GM23338 (cell line): ENCODE measurements around the gene GARIN1A. TPM values are rescaled to one million over a fixed set of nuclear protein-coding genes. Genes with fewer than 3 reads are reported as not detected.

Experiments used
- ATAC-seq: fragments of 200-7000 bp; cut with Tn5 transposase; 3 replicates; pipeline ENCODE4 v1.9.1; 2020
- DNase-seq: peaks from one replicate; pipeline ENCODE4 v3.0.0-alpha.2; 2015; ENCODE audit warnings: low spot score
- H2AFZ ChIP-seq: fragments of 200-600 bp; sonication (generic); 2 replicates; pipeline ENCODE4 v1.8.0; 2016; ENCODE audit warnings: antibody characterized with exemption, mild to moderate bottlenecking, moderate library complexity
- H3F3A ChIP-seq: fragments of 200-600 bp; sonication (generic); replicated peaks from 2 replicates; pipeline ENCODE4 v1.8.0; 2017; ENCODE audit warnings: antibody characterized with exemption, mixed run types, low read depth
- H3K27ac ChIP-seq: fragments of 200-600 bp; sonication (generic); 2 replicates; pipeline ENCODE4 v1.6.1; 2016; ENCODE audit warnings: low read depth
- H3K27me3 ChIP-seq: fragments of 200-600 bp; sonication (generic); 2 replicates; pipeline ENCODE4 v1.8.0; 2016; ENCODE audit warnings: mild to moderate bottlenecking, mixed run types, moderate library complexity; ENCODE audit not compliant: insufficient read depth
- H3K36me3 ChIP-seq: fragments of 200-600 bp; sonication (generic); 2 replicates; pipeline ENCODE4 v1.8.0; 2016; ENCODE audit warnings: mild to moderate bottlenecking; ENCODE audit not compliant: insufficient read depth
- H3K4me1 ChIP-seq: fragments of 200-600 bp; sonication (generic); 2 replicates; pipeline ENCODE4 v1.8.0; 2016; ENCODE audit warnings: mild to moderate bottlenecking, moderate library complexity; ENCODE audit not compliant: insufficient read depth
- H3K4me2 ChIP-seq: fragments of 200-600 bp; sonication (generic); 2 replicates; pipeline ENCODE4 v1.7.1; 2017; ENCODE audit warnings: mixed run types
- H3K4me3 ChIP-seq: fragments of 200-600 bp; sonication (generic); 2 replicates; pipeline ENCODE4 v1.6.1; 2016; ENCODE audit warnings: mixed run types
- H3K79me2 ChIP-seq: fragments of 200-600 bp; sonication (generic); replicated peaks from 2 replicates; pipeline ENCODE4 v1.8.0; 2017; ENCODE audit warnings: mild to moderate bottlenecking; ENCODE audit not compliant: insufficient read depth
- H3K9me2 ChIP-seq: fragments of 200-600 bp; sonication (generic); 2 replicates; pipeline ENCODE4 v1.8.0; 2017; ENCODE audit not compliant: insufficient read depth
- H4K20me1 ChIP-seq: fragments of 200-600 bp; sonication (generic); replicated peaks from 2 replicates; pipeline ENCODE4 v1.8.0; 2017; ENCODE audit warnings: mild to moderate bottlenecking; ENCODE audit not compliant: insufficient read depth
- H3K27ac Mint-ChIP-seq: 2 replicates; pipeline ENCODE4 v1.8.0; 2020; ENCODE audit warnings: inconsistent platforms, mild to moderate bottlenecking, moderate library complexity, mixed read lengths
- H3K27me3 Mint-ChIP-seq: 3 replicates; pipeline ENCODE4 v1.8.0; 2022; ENCODE audit warnings: low read depth, mild to moderate bottlenecking, moderate library complexity, mixed read lengths, inconsistent platforms; ENCODE audit not compliant: insufficient read depth, poor library complexity
- H3K36me3 Mint-ChIP-seq: 3 replicates; pipeline ENCODE4 v1.8.0; 2021; ENCODE audit warnings: low read depth, mild to moderate bottlenecking, inconsistent platforms, moderate library complexity, mixed read lengths
- H3K4me1 Mint-ChIP-seq: 3 replicates; pipeline ENCODE4 v1.8.0; 2020; ENCODE audit warnings: mild to moderate bottlenecking, inconsistent platforms, mixed read lengths
- H3K4me3 Mint-ChIP-seq: 3 replicates; pipeline ENCODE4 v1.8.0; 2021; ENCODE audit warnings: moderate library complexity, mild to moderate bottlenecking, inconsistent platforms, mixed read lengths
- H3K9me3 Mint-ChIP-seq: 3 replicates; pipeline ENCODE4 v1.8.0; 2020; ENCODE audit warnings: moderate library complexity, mild to moderate bottlenecking, inconsistent platforms, mixed read lengths
- EZH2 ChIP-seq: fragments of 200-600 bp; sonication (generic); IDR thresholded peaks from one replicate; pipeline ENCODE4 v1.8.0; 2017; ENCODE audit warnings: antibody characterized with exemption, mild to moderate bottlenecking, low read depth; ENCODE audit not compliant: unreplicated experiment
- ZNF114 ChIP-seq: fragments of 250-450 bp; sonication (Bioruptor Pico); IDR thresholded peaks from 2 replicates; pipeline ENCODE4 v1.5.0; 2020; ENCODE audit warnings: mild to moderate bottlenecking, moderate library complexity
- ZNF331 ChIP-seq: fragments of 250-450 bp; sonication (Bioruptor Pico); IDR thresholded peaks from 2 replicates; pipeline ENCODE4 v1.5.0; 2020; ENCODE audit warnings: low read depth, mild to moderate bottlenecking, moderate library complexity
- polyA plus RNA-seq: library from polyadenylated mRNA; unstranded; fragments of >200 nt; fragmentation: Nextera tagmentation; extraction: Ambion mirVana; gene quantifications from 2 replicates; pipeline ENCODE4 v1.2.1, GENCODE V29; 2016
- small RNA-seq: library from RNA; depleted of rRNA; stranded (forward); fragments of <200 nt; gene quantifications from one replicate; pipeline ENCODE3, GENCODE V24; 2014; ENCODE audit warnings: low replicate concordance
- total RNA-seq: library from RNA; depleted of rRNA; stranded (reverse); fragments of >200 nt; shearing (Covaris generic); gene quantifications from 2 replicates; pipeline ENCODE4 v1.2.3, GENCODE V29; 2014; rRNA removed
- TF ChIP-seq, protein P1 (sequence below): IDR thresholded peaks from one replicate; pipeline ENCODE4 v1.6.1; 2018; ENCODE audit warnings: antibody characterized with exemption; ENCODE audit not compliant: unreplicated experiment
- TF ChIP-seq, protein P2 (sequence below): IDR thresholded peaks from 2 replicates; pipeline ENCODE4 v1.6.1; 2016; ENCODE audit warnings: antibody characterized with exemption

Gene GARIN1A
- total and polyA plus RNA-seq, 2 experiments from 2014 or later = 0.10 TPM; not detected in 1

DNA sequence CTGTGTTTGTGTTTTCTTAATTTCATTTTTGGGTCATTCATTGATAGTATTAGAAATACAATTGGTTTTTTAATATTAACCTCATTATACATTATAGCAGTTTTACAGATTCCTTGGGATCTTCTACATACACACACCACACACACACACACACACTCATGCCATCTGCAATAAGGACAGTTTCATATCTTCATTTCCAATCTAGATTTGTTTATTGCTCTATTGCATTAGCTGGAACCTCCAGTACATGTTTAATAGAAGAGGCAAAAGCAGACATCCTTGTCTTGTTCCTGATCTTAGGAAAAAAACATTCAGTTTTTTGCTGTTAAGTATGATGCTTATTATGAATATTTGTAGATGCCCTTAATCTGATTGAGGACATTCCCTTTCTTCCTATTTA lies 49.3 kb downstream of the GARIN1A start:
- Mint-ChIP-seq H3K27me3 (peaks cover 5% of the 10 kb centered on the region), H3K4me3 (no peak overlapping the region), H3K9me3 (no peaks in the 10 kb centered on the region), H3K27ac (no peak overlapping the region), H3K4me1 (no peaks in the 10 kb centered on the region), H3K36me3 (no peaks in the 10 kb centered on the region)
- no peaks in the 10 kb centered on the region for H3K79me2 ChIP-seq
- no peaks in the 10 kb centered on the region for H3F3A ChIP-seq
- H3K4me3 ChIP-seq = no peak overlapping the region
- no peaks in the 10 kb centered on the region for H3K9me2 ChIP-seq
- DNase-seq (no peak), ATAC-seq (no peak)
- H3K4me2 ChIP-seq = no peak overlapping the region
- H3K27ac ChIP-seq = no peak overlapping the region
- H3K27me3 ChIP-seq = no peaks in the 10 kb centered on the region
- H3K36me3 ChIP-seq = no peaks in the 10 kb centered on the region
- H3K4me1 ChIP-seq = no peaks in the 10 kb centered on the region
- TF ChIP-seq ZNF331 (CRISPR knock-in tag) (no peak), EZH2 (no peak), ZNF114 (CRISPR knock-in tag) (no peak)
- TF ChIP-seq, protein P1, sequence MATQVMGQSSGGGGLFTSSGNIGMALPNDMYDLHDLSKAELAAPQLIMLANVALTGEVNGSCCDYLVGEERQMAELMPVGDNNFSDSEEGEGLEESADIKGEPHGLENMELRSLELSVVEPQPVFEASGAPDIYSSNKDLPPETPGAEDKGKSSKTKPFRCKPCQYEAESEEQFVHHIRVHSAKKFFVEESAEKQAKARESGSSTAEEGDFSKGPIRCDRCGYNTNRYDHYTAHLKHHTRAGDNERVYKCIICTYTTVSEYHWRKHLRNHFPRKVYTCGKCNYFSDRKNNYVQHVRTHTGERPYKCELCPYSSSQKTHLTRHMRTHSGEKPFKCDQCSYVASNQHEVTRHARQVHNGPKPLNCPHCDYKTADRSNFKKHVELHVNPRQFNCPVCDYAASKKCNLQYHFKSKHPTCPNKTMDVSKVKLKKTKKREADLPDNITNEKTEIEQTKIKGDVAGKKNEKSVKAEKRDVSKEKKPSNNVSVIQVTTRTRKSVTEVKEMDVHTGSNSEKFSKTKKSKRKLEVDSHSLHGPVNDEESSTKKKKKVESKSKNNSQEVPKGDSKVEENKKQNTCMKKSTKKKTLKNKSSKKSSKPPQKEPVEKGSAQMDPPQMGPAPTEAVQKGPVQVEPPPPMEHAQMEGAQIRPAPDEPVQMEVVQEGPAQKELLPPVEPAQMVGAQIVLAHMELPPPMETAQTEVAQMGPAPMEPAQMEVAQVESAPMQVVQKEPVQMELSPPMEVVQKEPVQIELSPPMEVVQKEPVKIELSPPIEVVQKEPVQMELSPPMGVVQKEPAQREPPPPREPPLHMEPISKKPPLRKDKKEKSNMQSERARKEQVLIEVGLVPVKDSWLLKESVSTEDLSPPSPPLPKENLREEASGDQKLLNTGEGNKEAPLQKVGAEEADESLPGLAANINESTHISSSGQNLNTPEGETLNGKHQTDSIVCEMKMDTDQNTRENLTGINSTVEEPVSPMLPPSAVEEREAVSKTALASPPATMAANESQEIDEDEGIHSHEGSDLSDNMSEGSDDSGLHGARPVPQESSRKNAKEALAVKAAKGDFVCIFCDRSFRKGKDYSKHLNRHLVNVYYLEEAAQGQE = no peak
- TF ChIP-seq, protein P2, sequence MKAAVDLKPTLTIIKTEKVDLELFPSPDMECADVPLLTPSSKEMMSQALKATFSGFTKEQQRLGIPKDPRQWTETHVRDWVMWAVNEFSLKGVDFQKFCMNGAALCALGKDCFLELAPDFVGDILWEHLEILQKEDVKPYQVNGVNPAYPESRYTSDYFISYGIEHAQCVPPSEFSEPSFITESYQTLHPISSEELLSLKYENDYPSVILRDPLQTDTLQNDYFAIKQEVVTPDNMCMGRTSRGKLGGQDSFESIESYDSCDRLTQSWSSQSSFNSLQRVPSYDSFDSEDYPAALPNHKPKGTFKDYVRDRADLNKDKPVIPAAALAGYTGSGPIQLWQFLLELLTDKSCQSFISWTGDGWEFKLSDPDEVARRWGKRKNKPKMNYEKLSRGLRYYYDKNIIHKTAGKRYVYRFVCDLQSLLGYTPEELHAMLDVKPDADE = no peak
- H4K20me1 ChIP-seq = no peaks in the 10 kb centered on the region
- no peak overlapping the region for H2AFZ ChIP-seq

Small RNA genes lying within 50 kb of the gene (small RNA-seq; reads per million reads assigned to genes)
- gene RNA5SP242 (71.2 reads per million, percentile 99 among the genes with 10 or more reads in this experiment), gene RNA5SP243 (0.12 reads per million), gene RNU6-177P (not detected)

Other genes starting within 250 kb of the GARIN1A start
- 32.4 and 38.5 TPM in 2 replicates for gene HILPDA, start 216.4 kb upstream of the GARIN1A start, total RNA-seq
- 57.5 and 70.6 TPM in 2 replicates for gene HILPDA, start 216.4 kb upstream of the GARIN1A start, polyA plus RNA-seq
- 48.3 and 72.0 TPM in 2 replicates for gene METTL2B, start 195.5 kb upstream of the GARIN1A start, total RNA-seq
- gene METTL2B, start 195.5 kb upstream of the GARIN1A start, polyA plus RNA-seq = 21.2 and 24.0 TPM in 2 replicates
- gene CALU, start 67.1 kb downstream of the GARIN1A start, total RNA-seq = 179 and 180 TPM in 2 replicates
- 113 and 136 TPM in 2 replicates for gene CALU, start 67.1 kb downstream of the GARIN1A start, polyA plus RNA-seq
- not detected in 2 replicates for gene OPN1SW, start 103.5 kb downstream of the GARIN1A start, total RNA-seq
- 0.50 and 0.80 TPM in 2 replicates for gene OPN1SW, start 103.5 kb downstream of the GARIN1A start, polyA plus RNA-seq
- gene CCDC136, start 119.7 kb downstream of the GARIN1A start, total RNA-seq = 39.9 and 55.7 TPM in 2 replicates
- 26.0 and 27.1 TPM in 2 replicates for gene CCDC136, start 119.7 kb downstream of the GARIN1A start, polyA plus RNA-seq
- gene FLNC, start 158.1 kb downstream of the GARIN1A start, total RNA-seq = 9.4 and 11.8 TPM in 2 replicates
- 0.64 and 0.65 TPM in 2 replicates for gene FLNC, start 158.1 kb downstream of the GARIN1A start, polyA plus RNA-seq
- gene ATP6V1F, start 190.6 kb downstream of the GARIN1A start, total RNA-seq = 60.2 and 66.5 TPM in 2 replicates
- 271 and 294 TPM in 2 replicates for gene ATP6V1F, start 190.6 kb downstream of the GARIN1A start, polyA plus RNA-seq
- 0.76 and 1.3 TPM in 2 replicates for gene KCP, start 238.4 kb downstream of the GARIN1A start, total RNA-seq
- gene KCP, start 238.4 kb downstream of the GARIN1A start, polyA plus RNA-seq = 0.99 and 1.1 TPM in 2 replicates